B cell (primary cell): Measurements from ENCODE around the gene EPN2. TPM values are rescaled to one million over a fixed set of nuclear protein-coding genes. Genes with fewer than 3 reads are reported as not detected.

Experiments used
- ATAC-seq: fragments of 200-7000 bp; cut with Tn5 transposase; one replicate; pipeline ENCODE4 v1.10.0; 2021; ENCODE audit warnings: low read depth, mild to moderate bottlenecking, moderate number of reproducible peaks, moderate library complexity
- CTCF ChIA-PET: fragments of 350-600 bp; sonication (Branson Sonifier 250); formaldehyde crosslinking; loops from one replicate; lab custom pipeline; 2021; ENCODE audit warnings: antibody characterized with exemption, inconsistent platforms; lab: Charles Lee
- POLR2A ChIA-PET: fragments of 350-600 bp; sonication (Branson Sonifier 250); formaldehyde crosslinking; loops from one replicate; lab custom pipeline; 2021; ENCODE audit warnings: antibody characterized with exemption; lab: Charles Lee
- DNase-seq: peaks from one replicate; pipeline ENCODE4 v3.0.0; 2013
- H2AFZ ChIP-seq: 2 replicates; pipeline ENCODE4 v1.6.1; 2012; ENCODE audit warnings: mild to moderate bottlenecking, low read depth, low read length; ENCODE audit not compliant: insufficient read depth, poor library complexity, severe bottlenecking
- H3K27ac ChIP-seq, 2 donors: 1 replicate in 1 of 2; 2 replicates in 1 of 2; pipeline ENCODE4 v1.5.1; 2012 to 2013; ENCODE audit warnings: low read length in 2 of 2, mild to moderate bottlenecking in 2 of 2, moderate library complexity in 1 of 2
- H3K27me3 ChIP-seq, 4 experiments: fragments of 200-600 bp in 1 of 4; sonication (generic) in 1 of 4; replicated peaks in 1 of 4; 1 replicate in 2 of 4; 2 replicates in 2 of 4; pipeline versions ENCODE4 v1.6.1 to v1.7.0; 2013 to 2016; ENCODE audit warnings: low read length in 3 of 4, mild to moderate bottlenecking in 2 of 4, mixed read lengths in 1 of 4, moderate library complexity in 1 of 4; ENCODE audit not compliant: insufficient read depth in 4 of 4, control insufficient read depth in 3 of 4; ENCODE audit errors: control extremely low read depth in 1 of 4
- H3K36me3 ChIP-seq, 2 experiments: replicated peaks in 1 of 2; 1 replicate in 1 of 2; 2 replicates in 1 of 2; pipeline versions ENCODE4 v1.6.1 to v1.7.1; 2013; ENCODE audit warnings: low read length in 1 of 2; ENCODE audit not compliant: insufficient read depth in 2 of 2, control insufficient read depth in 1 of 2; ENCODE audit errors: control extremely low read depth in 1 of 2, extremely low read depth in 1 of 2
- H3K4me1 ChIP-seq, 2 donors: fragments of 200-600 bp in 1 of 2; sonication (generic) in 1 of 2; 1 replicate in 1 of 2; 2 replicates in 1 of 2; pipeline versions ENCODE4 v1.5.1 to v1.6.1; 2013 to 2017; ENCODE audit warnings: low read length in 2 of 2; ENCODE audit not compliant: control insufficient read depth in 2 of 2, insufficient read depth in 2 of 2
- H3K4me2 ChIP-seq: replicated peaks from 2 replicates; pipeline ENCODE3; 2012; ENCODE audit warnings: mild to moderate bottlenecking, low read depth, low read length; ENCODE audit not compliant: poor library complexity, severe bottlenecking
- H3K4me3 ChIP-seq, 5 experiments: fragments of 200-600 bp in 1 of 5; sonication (generic) in 1 of 5; 1 replicate in 3 of 5; 2 replicates in 2 of 5; pipeline versions ENCODE4 v1.5.1 to v1.7.0; 2011 to 2016; ENCODE audit warnings: low read length in 4 of 5, mild to moderate bottlenecking in 4 of 5, low read depth in 2 of 5, control low read depth in 1 of 5, moderate library complexity in 1 of 5; ENCODE audit not compliant: insufficient read depth in 1 of 5; ENCODE audit errors: control extremely low read depth in 1 of 5, extremely low read depth in 1 of 5
- H3K79me2 ChIP-seq: fragments of 200-600 bp; sonication (generic); one replicate; pipeline ENCODE4 v1.6.0; 2016; ENCODE audit warnings: low read length; ENCODE audit not compliant: control insufficient read depth, insufficient read depth
- H3K9ac ChIP-seq: fragments of 200-600 bp; sonication (generic); 2 replicates; pipeline ENCODE4 v1.6.1; 2017; ENCODE audit warnings: mild to moderate bottlenecking, low read length, moderate library complexity
- H3K9me3 ChIP-seq, 3 donors: one replicate each; pipeline versions ENCODE4 v1.6.1 to v1.7.1; 2013; ENCODE audit warnings: low read length in 2 of 3; ENCODE audit not compliant: control insufficient read depth in 2 of 3, insufficient read depth in 1 of 3; ENCODE audit errors: control extremely low read depth in 1 of 3
- H4K20me1 ChIP-seq: 2 replicates; pipeline ENCODE4 v1.6.0; 2012; ENCODE audit warnings: mild to moderate bottlenecking, low read length; ENCODE audit not compliant: insufficient read depth, control insufficient read depth, poor library complexity, severe bottlenecking
- H3K27ac Mint-ChIP-seq: one replicate; pipeline ENCODE4 v1.8.0; 2021; ENCODE audit warnings: mixed read lengths
- H3K27me3 Mint-ChIP-seq: one replicate; pipeline ENCODE4 v1.8.0; 2021; ENCODE audit warnings: mixed read lengths
- H3K4me1 Mint-ChIP-seq: one replicate; pipeline ENCODE4 v1.8.0; 2021; ENCODE audit warnings: mixed read lengths
- H3K4me3 Mint-ChIP-seq: one replicate; pipeline ENCODE4 v1.8.0; 2021; ENCODE audit warnings: mixed read lengths
- H3K9me3 Mint-ChIP-seq: one replicate; pipeline ENCODE4 v1.8.0; 2022; ENCODE audit warnings: mixed read lengths; ENCODE audit not compliant: insufficient read depth
- EZH2 ChIP-seq: IDR thresholded peaks from 2 replicates; pipeline ENCODE4 v1.6.1; 2012; ENCODE audit warnings: borderline replicate concordance, low read depth, mild to moderate bottlenecking, moderate library complexity, low read length; ENCODE audit not compliant: insufficient read depth, poor library complexity, severe bottlenecking
- WGBS: methylation state at CpG from one replicate; pipeline ENCODE4 v1.1.5; 2013; ENCODE audit warnings: missing lambda C conversion rate; ENCODE audit not compliant: insufficient coverage; 5-methylcytosine and 5-hydroxymethylcytosine counted together
- intact Hi-C: fragments of 100-400 bp; cut with micrococcal nuclease; formaldehyde crosslinking; loops from one replicate; pipeline ENCODE4 v1.10.0; 2022
- polyA plus RNA-seq: library from polyadenylated mRNA; depleted of rRNA; stranded (reverse); fragments of >200 nt; gene quantifications from 2 replicates; pipeline ENCODE4 v1.2.3, GENCODE V29; 2012
- total RNA-seq, 2 donors: library from RNA; stranded (reverse); fragments of 120-200 nt in 1 of 2; gene quantifications; 1 replicate in 1 of 2; 2 replicates in 1 of 2; pipeline versions ENCODE4 v1.2.3 to v1.2.4, GENCODE V29; 2013 to 2022
- TF ChIP-seq, protein P1 (sequence below): fragments of 200-600 bp; IDR thresholded peaks from one replicate; pipeline ENCODE4 v1.8.0; 2022; ENCODE audit warnings: antibody characterized with exemption, mild to moderate bottlenecking

Gene EPN2
- total and polyA plus RNA-seq, 2 donors (not counting 1 experiment from before 2014, with no cell fraction given), result 15.7 to 35.6 TPM

DNA sequence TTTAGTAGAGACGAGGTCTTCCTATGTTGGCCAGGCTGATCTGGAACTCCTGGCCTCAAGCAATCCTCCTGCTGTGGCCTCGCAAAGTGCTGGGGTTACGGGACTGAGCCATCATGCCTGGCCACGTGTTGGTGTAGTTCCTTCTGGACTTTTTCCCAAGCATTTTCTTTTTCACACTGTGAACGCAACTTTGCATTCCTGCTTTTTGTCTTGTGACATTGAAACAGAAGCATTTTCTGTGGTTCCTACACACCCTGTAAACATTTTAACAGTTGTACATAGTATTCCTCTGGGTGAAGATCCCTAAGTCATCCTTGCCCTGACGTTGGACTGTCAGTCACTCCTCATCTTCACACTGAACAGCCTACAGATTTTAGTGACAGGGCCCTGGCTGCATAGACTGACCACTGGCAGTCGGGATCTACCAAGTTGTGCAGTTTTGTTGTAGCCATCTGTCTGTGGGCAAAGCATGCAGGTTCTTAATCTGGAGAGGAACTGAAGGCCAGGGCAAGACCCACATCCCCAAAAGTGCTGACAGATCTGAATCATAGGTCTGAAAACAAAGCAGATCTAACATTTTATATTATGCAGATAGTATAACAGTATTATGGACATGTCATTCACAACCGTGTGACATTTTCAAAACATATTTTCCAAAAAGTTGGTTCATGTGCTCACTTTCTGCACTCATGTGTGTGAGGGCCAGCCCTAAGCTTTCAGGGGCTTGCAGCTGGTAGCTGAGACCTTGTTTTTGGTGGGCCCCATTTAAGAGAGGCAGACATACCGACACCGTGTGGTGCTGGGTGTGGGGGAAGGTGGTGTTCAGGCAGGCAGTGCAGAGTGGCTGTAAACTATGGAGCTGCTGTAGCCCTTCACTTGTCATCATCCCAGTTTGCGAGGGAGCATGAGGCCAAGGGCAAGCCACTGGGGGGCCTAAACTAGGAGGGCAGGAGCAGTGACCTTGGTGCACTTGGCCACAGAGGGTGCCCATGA is 59.9 kb downstream of the EPN2 start:
- ChIA-PET CTCF (interaction anchor here (2.0 kb wide), 1 partner anchor 8 kb away, joined by 5 read pairs; no protein-coding TSS in a partner anchor), POLR2A (no interaction called here)
- H3K27ac ChIP-seq, result no peak overlapping the region
- H3K9me3 Mint-ChIP-seq, result no peaks in the 10 kb centered on the region
- H3K36me3 ChIP-seq, result no peaks in the 10 kb centered on the region
- peaks cover 0 to 3% (median 0%) of the 10 kb centered on the region in 3 donors for H3K9me3 ChIP-seq
- peaks cover 0 to 6% (median 3%) of the 10 kb centered on the region in 4 experiments for H3K27me3 ChIP-seq
- H3K4me3 ChIP-seq, result no peak overlapping the region
- WGBS, result 93% methylated on average over 9 of the region's 11 CpGs
- H3K79me2 ChIP-seq, result no peaks in the 10 kb centered on the region
- peaks cover 9% of the 10 kb centered on the region for H3K4me1 Mint-ChIP-seq
- TF ChIP-seq, protein P1, sequence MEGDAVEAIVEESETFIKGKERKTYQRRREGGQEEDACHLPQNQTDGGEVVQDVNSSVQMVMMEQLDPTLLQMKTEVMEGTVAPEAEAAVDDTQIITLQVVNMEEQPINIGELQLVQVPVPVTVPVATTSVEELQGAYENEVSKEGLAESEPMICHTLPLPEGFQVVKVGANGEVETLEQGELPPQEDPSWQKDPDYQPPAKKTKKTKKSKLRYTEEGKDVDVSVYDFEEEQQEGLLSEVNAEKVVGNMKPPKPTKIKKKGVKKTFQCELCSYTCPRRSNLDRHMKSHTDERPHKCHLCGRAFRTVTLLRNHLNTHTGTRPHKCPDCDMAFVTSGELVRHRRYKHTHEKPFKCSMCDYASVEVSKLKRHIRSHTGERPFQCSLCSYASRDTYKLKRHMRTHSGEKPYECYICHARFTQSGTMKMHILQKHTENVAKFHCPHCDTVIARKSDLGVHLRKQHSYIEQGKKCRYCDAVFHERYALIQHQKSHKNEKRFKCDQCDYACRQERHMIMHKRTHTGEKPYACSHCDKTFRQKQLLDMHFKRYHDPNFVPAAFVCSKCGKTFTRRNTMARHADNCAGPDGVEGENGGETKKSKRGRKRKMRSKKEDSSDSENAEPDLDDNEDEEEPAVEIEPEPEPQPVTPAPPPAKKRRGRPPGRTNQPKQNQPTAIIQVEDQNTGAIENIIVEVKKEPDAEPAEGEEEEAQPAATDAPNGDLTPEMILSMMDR, result no peak
- TF ChIP-seq EZH2, result no peak
- H3K9ac ChIP-seq, result no peak overlapping the region
- DNase-seq (no peak), ATAC-seq (no peak)
- no peak overlapping the region for H3K4me3 Mint-ChIP-seq
- peaks cover under 1 to 4% of the 10 kb centered on the region in 2 donors for H3K4me1 ChIP-seq
- intact Hi-C loops, result no loop called here
- H2AFZ ChIP-seq, result no peak overlapping the region
- H3K4me2 ChIP-seq, result no peak overlapping the region
- H4K20me1 ChIP-seq, result peaks cover 13% of the 10 kb centered on the region
- H3K27ac Mint-ChIP-seq, result no peak overlapping the region
- H3K27me3 Mint-ChIP-seq, result no peaks in the 10 kb centered on the region
